Type B pancreatic cell (in vitro differentiated cells): Measurements from ENCODE around the gene TBRG4. TPM values are rescaled to one million over a fixed set of nuclear protein-coding genes. Genes with fewer than 3 reads are reported as not detected.

ENCODE experiments used
- DNase-seq: peaks from one replicate; pipeline ENCODE4 v3.0.0; 2021; ENCODE audit warnings: mixed read lengths; ENCODE audit not compliant: unreplicated experiment; ENCODE audit errors: extremely low spot score
- H3K27ac Mint-ChIP-seq: 2 replicates; pipeline ENCODE4 v1.8.0; 2021; ENCODE audit warnings: mild to moderate bottlenecking, mixed read lengths
- H3K27me3 Mint-ChIP-seq: 2 replicates; pipeline ENCODE4 v1.8.0; 2021; ENCODE audit warnings: mixed read lengths
- H3K36me3 Mint-ChIP-seq: 2 replicates; pipeline ENCODE4 v1.8.0; 2021; ENCODE audit warnings: mixed read lengths
- H3K4me1 Mint-ChIP-seq: one replicate; pipeline ENCODE4 v1.8.0; 2021; ENCODE audit warnings: mixed read lengths; ENCODE audit not compliant: unreplicated experiment
- H3K4me3 Mint-ChIP-seq: 2 replicates; pipeline ENCODE4 v1.8.0; 2021; ENCODE audit warnings: mild to moderate bottlenecking, mixed read lengths
- H3K9me3 Mint-ChIP-seq: 2 replicates; pipeline ENCODE4 v1.8.0; 2021; ENCODE audit warnings: mixed read lengths
- CTCF ChIP-seq: fragments of 200-600 bp; sonication (generic); conservative IDR thresholded peaks from 2 replicates; pipeline ENCODE4 v1.5.0; 2021; ENCODE audit warnings: antibody characterized with exemption, mild to moderate bottlenecking
- total RNA-seq: library from RNA; stranded (reverse); gene quantifications from 2 replicates; pipeline ENCODE4 v1.2.1, GENCODE V29; 2021; ENCODE audit warnings: low replicate concordance

The TBRG4 gene
- total RNA-seq, 1 donor from 2014 or later: 88.2 TPM

GRCh38 chr7:45153233-45153632 lies 41.7 kb upstream of the TBRG4 start:
- Mint-ChIP-seq H3K4me1 (no peaks in the 10 kb centered on the region), H3K27me3 (peaks cover 53% of the 10 kb centered on the region), H3K4me3 (no peak overlapping the region), H3K9me3 (peaks cover 1% of the 10 kb centered on the region), H3K36me3 (peaks cover 1% of the 10 kb centered on the region), H3K27ac (no peak overlapping the region)
- no peak for TF ChIP-seq CTCF
- no peak for DNase-seq

DNA sequence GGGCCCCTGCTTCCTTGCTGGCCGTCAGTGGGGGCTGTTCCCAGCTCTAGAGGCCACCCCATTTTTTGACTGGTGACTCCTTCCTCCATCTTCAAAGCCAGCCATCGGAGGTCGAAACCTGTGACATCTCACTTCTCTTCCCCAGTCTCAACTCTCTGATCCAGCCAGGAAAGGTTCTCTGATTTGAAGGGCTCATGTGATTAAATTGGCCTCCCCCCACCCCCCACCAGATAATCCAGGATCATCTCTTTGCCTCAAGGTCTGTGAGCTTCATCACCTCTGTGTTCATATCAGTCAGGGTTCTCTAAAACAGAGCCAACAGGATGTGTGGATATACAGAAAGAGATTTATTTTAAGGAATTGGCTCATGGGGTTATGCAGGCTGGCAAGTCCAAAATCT lies 40.5 kb upstream of the TBRG4 start:
- no peaks in the 10 kb centered on the region for H3K4me1 Mint-ChIP-seq

DNA sequence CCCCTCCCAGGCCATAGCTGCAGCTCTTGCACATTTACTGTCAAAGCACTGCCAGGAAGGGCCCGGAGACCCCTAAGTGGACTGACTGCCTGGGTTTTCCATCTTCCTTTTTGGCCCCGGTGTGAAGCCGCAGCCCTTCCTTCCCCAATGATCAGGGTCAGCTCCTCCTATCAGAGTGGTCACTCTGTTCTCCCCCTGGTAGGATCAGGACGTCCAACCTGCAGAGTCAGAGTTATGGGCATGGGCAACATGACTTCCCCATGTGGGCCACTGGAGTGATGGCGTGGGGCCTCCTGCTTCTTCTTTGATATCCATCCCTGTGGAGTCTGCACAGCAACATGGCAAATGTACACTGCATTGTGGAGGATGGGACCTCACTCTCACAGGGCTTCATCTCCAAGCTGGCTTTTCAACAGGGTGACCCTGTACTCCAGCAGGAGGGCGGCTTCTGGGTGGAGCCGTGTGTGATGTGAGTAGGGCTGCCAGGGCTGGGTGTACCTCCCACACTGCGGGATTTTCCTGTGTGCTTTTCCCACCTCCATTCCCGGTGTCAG lies 39.7 kb upstream of the TBRG4 start:
- no peak for DNase-seq
- H3K4me3 Mint-ChIP-seq: no peak overlapping the region
- TF ChIP-seq CTCF: no peak

More for the DNA sequence above, 40.5 kb upstream of the TBRG4 start:
- no peak for DNase-seq
- H3K36me3 Mint-ChIP-seq: no peaks in the 10 kb centered on the region
- no peak for TF ChIP-seq CTCF
- peaks cover 49% of the 10 kb centered on the region for H3K27me3 Mint-ChIP-seq
- H3K27ac Mint-ChIP-seq: no peak overlapping the region
- H3K4me3 Mint-ChIP-seq: no peak overlapping the region
- H3K9me3 Mint-ChIP-seq: no peaks in the 10 kb centered on the region

GRCh38 chr7:45150199-45150598 lies 38.7 kb upstream of the TBRG4 start:
- H3K27me3 Mint-ChIP-seq: peaks cover 33% of the 10 kb centered on the region
- no peaks in the 10 kb centered on the region for H3K4me1 Mint-ChIP-seq
- no peak overlapping the region for H3K27ac Mint-ChIP-seq
- no peaks in the 10 kb centered on the region for H3K36me3 Mint-ChIP-seq
- H3K4me3 Mint-ChIP-seq: no peak overlapping the region
- H3K9me3 Mint-ChIP-seq: no peaks in the 10 kb centered on the region
- no peak for DNase-seq
- no peak for TF ChIP-seq CTCF

More for the DNA sequence above, 39.7 kb upstream of the TBRG4 start:
- Mint-ChIP-seq H3K4me1 (no peaks in the 10 kb centered on the region), H3K36me3 (no peaks in the 10 kb centered on the region), H3K27me3 (peaks cover 42% of the 10 kb centered on the region), H3K9me3 (no peaks in the 10 kb centered on the region), H3K27ac (no peak overlapping the region)

GRCh38 chr7:45149606-45150005 lies 38.1 kb upstream of the TBRG4 start:
- H3K36me3 Mint-ChIP-seq: no peaks in the 10 kb centered on the region
- H3K27me3 Mint-ChIP-seq: peaks cover 28% of the 10 kb centered on the region
- no peak for TF ChIP-seq CTCF
- H3K4me1 Mint-ChIP-seq: no peaks in the 10 kb centered on the region
- H3K27ac Mint-ChIP-seq: no peak overlapping the region
- no peaks in the 10 kb centered on the region for H3K9me3 Mint-ChIP-seq
- no peak for DNase-seq
- no peak overlapping the region for H3K4me3 Mint-ChIP-seq

DNA sequence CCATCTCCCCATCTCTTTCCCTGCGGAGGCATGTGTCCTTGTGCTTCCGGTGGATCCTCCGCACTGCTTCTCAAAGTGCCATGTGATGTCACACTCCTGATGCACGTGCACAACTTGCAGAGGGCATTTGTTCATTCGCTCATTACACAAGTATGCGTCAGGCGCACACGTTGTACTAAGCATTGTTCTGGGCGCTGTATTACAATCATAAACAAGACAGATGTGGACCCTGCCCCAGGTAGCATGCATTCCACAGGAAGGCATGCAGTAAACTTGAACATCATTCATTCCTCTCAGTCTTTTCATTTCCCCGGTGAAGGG lies 37.1 kb upstream of the TBRG4 start:
- Mint-ChIP-seq H3K9me3 (no peaks in the 10 kb centered on the region), H3K36me3 (no peaks in the 10 kb centered on the region), H3K27ac (no peak overlapping the region), H3K27me3 (peaks cover 32% of the 10 kb centered on the region), H3K4me3 (no peak overlapping the region), H3K4me1 (no peaks in the 10 kb centered on the region)
- no peak for TF ChIP-seq CTCF
- DNase-seq: no peak
